Large intestine (tissue), 3 donors: ENCODE measurements around the gene TLL2. TPM values are rescaled to one million over a fixed set of nuclear protein-coding genes. Genes with fewer than 3 reads are reported as not detected.

Experiments
- DNase-seq, 2 donors: peaks; one replicate each; pipeline versions ENCODE4 v3.0.0 to v3.0.0-alpha.2; 2013
- H3K27ac ChIP-seq: one replicate; pipeline ENCODE4 v1.5.1; 2013; ENCODE audit warnings: low read length
- H3K27me3 ChIP-seq: 2 replicates; pipeline ENCODE4 v1.6.1; 2013; ENCODE audit warnings: low read length; ENCODE audit not compliant: control insufficient read depth, insufficient read depth
- H3K36me3 ChIP-seq: 2 replicates; pipeline ENCODE4 v1.6.1; 2013; ENCODE audit warnings: low read length; ENCODE audit not compliant: control insufficient read depth, insufficient read depth
- H3K4me1 ChIP-seq: one replicate; pipeline ENCODE4 v1.6.1; 2013; ENCODE audit warnings: low read length; ENCODE audit not compliant: control insufficient read depth, insufficient read depth
- H3K4me3 ChIP-seq: one replicate; pipeline ENCODE4 v1.5.1; 2013; ENCODE audit warnings: low read length
- H3K9me3 ChIP-seq: one replicate; pipeline ENCODE4 v1.6.1; 2013; ENCODE audit warnings: mild to moderate bottlenecking, low read depth, low read length, moderate library complexity; ENCODE audit not compliant: control insufficient read depth
- WGBS: methylation state at CpG from one replicate; pipeline ENCODE4 v1.1.5; 2013; ENCODE audit warnings: low lambda C conversion rate; ENCODE audit not compliant: insufficient coverage; 5-methylcytosine and 5-hydroxymethylcytosine counted together
- polyA plus RNA-seq: library from polyadenylated mRNA; unstranded; fragments of 120-200 nt; gene quantifications from one replicate; pipeline ENCODE4 v1.2.1, GENCODE V29; 2013

TLL2 gene
- polyA plus RNA-seq, 1 donor = 0.99 TPM

DNA sequence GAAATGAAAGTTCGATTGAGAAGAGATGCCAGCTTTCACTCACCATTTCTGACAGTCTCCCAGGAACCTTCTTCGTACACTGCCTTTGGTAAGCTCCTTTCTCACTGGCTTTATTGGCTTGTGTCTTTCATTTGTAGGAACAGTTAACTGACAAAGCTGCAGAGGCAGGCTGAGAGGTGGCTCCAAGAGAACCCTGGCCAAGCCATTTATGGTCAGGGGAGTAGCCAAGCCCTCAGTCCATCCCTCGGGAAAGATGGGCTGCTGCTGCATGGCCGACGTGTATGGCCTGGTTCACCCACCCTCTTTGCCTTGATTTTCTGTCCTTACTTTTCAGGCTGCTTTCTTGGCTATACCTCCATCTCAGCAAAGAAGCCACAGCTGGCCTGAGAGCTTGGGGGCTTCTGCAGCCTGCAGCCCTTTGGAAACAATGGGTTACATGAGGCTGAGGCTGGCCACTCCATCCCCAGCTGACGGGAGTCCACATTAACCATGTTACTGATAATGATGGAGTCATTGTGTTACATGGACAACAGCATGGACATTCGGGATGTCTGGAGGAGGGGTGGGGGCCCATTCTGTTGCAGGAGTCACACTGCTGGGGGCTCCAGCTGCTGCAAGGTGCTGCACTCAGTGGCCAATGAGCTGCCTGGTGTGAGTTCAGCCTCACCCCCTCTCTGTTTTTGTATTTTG lies 154.7 kb downstream of the TLL2 start, which contains the start of gene OPALIN:
TSS of gene OPALIN (minus strand) at position 152 of the 690 bp plus-strand sequence. CDS start at position 46, 106 bp downstream.
- Histone ChIP-seq H3K4me3 (no peak within 1 kb of the TSS), H3K27me3 (no peaks in the 10 kb centered on the region), H3K9me3 (no peaks in the 10 kb centered on the region), H3K4me1 (peaks cover 2% of the 10 kb centered on the region), H3K27ac (no peak within 1 kb of the TSS), H3K36me3 (no peaks in the 10 kb centered on the region)
- DNase-seq = no peak
- WGBS = 100% methylated on average over 2 of the region's 7 CpGs

DNA sequence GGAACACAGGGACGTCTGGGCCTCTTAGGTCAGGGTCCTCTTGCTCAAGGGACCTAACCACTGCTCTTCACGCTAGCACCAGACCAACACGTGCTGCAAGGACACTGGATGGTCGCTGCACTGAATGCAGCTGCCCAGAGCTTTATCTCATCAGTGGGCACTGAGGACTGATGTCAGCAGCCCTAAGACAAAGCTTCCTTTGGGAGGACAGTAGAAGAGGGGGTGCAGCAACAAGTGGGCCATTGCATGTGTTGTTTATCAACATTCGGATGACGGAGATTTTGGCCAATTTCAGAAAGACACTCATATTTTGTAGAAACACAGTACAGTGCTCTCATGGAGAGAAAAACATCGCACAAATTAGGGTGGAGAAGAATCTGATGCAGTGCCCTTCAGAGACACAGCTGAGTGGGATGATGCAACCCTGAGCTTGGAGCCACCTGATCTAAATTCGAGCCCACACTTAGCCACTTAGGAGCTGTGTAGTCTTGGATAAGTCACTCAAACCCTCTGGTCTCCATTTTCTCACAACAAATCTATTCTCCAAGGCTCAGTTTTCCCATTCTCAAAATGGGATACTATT lies 156.6 kb downstream of the TLL2 start:
- Histone ChIP-seq H3K36me3 (no peaks in the 10 kb centered on the region), H3K4me1 (peaks cover 16% of the 10 kb centered on the region), H3K4me3 (no peak overlapping the region), H3K27me3 (no peaks in the 10 kb centered on the region), H3K27ac (no peak overlapping the region), H3K9me3 (no peaks in the 10 kb centered on the region)
- 83% methylated on average over 2 of the region's 8 CpGs for WGBS
- DNase-seq = peak in 1 of 2 donors; percentile 8

DNA sequence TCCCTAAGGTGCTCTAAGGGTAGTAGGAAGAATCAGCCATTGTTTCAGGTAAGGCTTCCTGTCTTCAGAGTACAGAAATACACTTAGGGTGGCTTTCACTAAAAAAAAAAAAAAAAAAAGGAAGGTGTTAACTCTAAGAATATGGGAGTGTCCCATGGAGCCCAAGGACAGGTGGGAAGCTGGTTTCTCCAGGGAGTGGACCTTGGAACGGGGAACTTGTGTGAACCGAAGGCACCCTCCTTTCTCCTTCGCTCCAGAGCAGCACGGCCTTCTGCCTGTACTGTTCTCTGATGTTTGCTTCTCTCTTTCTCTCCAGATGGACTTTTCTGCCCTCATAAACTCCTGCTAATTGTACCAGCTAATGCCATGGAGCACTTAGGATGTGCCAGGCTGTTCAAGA lies 161.1 kb downstream of the TLL2 start:
- Histone ChIP-seq H3K27ac (peak overlapping the region; percentile 74), H3K36me3 (no peaks in the 10 kb centered on the region)

DNA sequence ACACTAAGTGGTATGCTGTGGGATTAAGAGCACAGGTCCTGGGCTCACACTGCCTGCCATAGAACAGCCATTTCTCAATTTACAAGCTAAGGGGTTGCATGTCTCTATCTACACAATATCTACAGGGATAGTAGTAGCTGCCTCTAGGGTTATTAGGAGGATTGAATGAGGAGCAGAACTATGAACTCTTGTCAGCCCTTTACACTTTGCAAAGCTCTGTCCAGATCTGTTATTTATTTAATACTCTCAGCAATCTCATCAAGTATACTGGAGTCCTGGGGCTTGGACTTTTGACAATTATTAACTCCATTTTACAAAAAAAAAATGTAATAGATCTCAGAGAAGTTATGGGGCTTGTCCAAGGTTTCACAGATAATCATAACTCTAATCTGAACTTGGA lies 161.7 kb downstream of the TLL2 start:
- no peak for DNase-seq
- H3K27me3 ChIP-seq = no peaks in the 10 kb centered on the region
- no peaks in the 10 kb centered on the region for H3K9me3 ChIP-seq
- no peaks in the 10 kb centered on the region for H3K36me3 ChIP-seq
- H3K27ac ChIP-seq = peak overlapping the region; percentile 74
- peaks cover 19% of the 10 kb centered on the region for H3K4me1 ChIP-seq
- no peak overlapping the region for H3K4me3 ChIP-seq

More for the DNA sequence above, 161.1 kb downstream of the TLL2 start:
- Histone ChIP-seq H3K27me3 (no peaks in the 10 kb centered on the region), H3K4me1 (peaks cover 19% of the 10 kb centered on the region), H3K4me3 (no peak overlapping the region), H3K9me3 (no peaks in the 10 kb centered on the region)
- DNase-seq = peak; percentile 79 to 92
- no CpG with 5 or more reads among the region's 4 CpGs for WGBS

DNA sequence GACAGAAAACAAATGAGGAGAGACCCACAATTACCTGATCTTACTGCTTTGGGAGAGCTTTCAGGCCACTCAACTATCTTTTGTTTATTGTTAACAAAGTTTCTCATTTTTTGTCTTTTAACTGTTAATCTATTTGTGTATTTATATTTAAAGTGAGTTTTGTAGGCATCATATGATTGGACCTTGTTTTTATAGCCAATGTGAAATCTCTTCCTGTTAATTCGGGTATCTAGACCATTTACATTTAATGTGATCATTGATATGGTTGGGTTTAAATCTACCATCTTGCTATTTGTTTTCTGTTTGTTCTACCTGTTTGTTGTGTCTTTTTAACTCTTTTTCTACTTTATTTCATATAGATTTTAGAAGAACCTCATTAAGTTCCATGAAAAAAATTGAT lies 167.4 kb downstream of the TLL2 start:
- 80% methylated on average over 1 of the region's 1 CpG for WGBS
- no peak for DNase-seq
- no peaks in the 10 kb centered on the region for H3K27me3 ChIP-seq
- H3K27ac ChIP-seq = no peak overlapping the region
- no peaks in the 10 kb centered on the region for H3K36me3 ChIP-seq
- H3K9me3 ChIP-seq = peaks cover 4% of the 10 kb centered on the region
- H3K4me3 ChIP-seq = no peak overlapping the region
- H3K4me1 ChIP-seq = no peaks in the 10 kb centered on the region

DNA sequence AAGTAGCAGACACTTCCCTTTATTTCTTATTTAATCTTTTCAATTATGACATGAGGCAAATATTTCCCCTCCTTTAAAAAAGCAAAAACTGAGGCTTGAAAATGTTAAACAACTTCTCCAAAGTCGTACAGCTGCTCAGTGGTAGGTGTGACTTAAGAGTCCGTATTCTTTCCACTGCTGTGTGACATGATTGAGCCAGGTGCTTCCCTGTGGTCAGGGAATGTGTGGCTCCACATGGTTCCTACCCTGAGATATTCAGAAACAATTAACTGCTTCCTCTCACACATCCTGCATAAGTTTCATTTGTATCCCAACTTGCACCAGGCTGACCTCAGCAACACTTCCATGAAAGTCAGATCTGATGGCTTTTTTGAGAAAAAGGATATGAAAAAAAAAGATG lies 168.5 kb downstream of the TLL2 start:
- Histone ChIP-seq H3K27me3 (no peaks in the 10 kb centered on the region), H3K27ac (no peak overlapping the region)
- DNase-seq = no peak

DNA sequence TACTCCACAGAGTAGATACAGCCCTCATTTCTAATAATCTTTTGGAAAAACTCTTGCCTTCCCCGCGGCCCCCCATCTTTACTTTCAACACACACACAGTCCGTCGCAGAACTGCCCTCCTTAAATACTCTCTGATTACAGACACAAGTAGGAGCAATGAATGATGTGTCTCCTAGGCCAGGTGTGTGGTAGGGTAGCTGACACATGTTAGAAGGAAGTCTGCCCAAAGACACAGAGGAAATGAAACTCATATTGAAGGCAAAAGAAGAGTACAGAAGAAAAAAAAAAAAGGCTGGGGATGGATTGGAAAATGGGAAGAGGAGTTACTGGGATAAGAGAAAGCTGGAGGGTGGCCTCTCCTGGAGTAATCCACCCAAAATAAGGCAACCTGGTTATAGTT lies 169.5 kb downstream of the TLL2 start:
- Histone ChIP-seq H3K27me3 (no peaks in the 10 kb centered on the region), H3K4me1 (no peaks in the 10 kb centered on the region), H3K27ac (no peak overlapping the region), H3K36me3 (no peaks in the 10 kb centered on the region), H3K4me3 (no peak overlapping the region), H3K9me3 (peaks cover 4% of the 10 kb centered on the region)
- no peak for DNase-seq
- WGBS = 90% methylated on average over 2 of the region's 4 CpGs

More for the DNA sequence above, 168.5 kb downstream of the TLL2 start:
- Histone ChIP-seq H3K4me3 (no peak overlapping the region), H3K4me1 (no peaks in the 10 kb centered on the region), H3K36me3 (no peaks in the 10 kb centered on the region), H3K9me3 (peaks cover 4% of the 10 kb centered on the region)
- no CpG with 5 or more reads among the region's 2 CpGs for WGBS

DNA sequence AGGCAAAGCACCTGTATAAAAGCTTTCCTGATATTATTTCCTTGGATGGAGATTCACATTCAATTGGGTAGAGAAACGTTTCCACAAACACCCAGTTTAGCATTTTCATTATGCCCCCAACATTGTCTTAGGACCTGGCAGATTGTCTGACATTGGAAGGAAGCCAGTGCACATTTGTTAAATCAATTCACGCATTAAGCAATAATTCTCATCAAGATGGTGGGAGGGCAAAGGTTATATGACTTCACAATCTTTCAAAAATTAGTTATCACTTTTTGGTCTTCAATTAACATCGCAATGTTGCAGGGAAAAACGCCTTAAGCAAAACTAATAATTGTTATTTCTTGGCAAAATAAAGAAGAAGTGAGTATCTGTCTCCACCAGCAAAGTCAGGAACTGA lies 171.3 kb downstream of the TLL2 start:
- no peak overlapping the region for H3K27ac ChIP-seq
- H3K9me3 ChIP-seq = peaks cover 4% of the 10 kb centered on the region
- DNase-seq = no peak
- WGBS = 77% methylated on average over 3 of the region's 4 CpGs
- no peaks in the 10 kb centered on the region for H3K4me1 ChIP-seq
- no peaks in the 10 kb centered on the region for H3K27me3 ChIP-seq
- no peaks in the 10 kb centered on the region for H3K36me3 ChIP-seq
- no peak overlapping the region for H3K4me3 ChIP-seq

DNA sequence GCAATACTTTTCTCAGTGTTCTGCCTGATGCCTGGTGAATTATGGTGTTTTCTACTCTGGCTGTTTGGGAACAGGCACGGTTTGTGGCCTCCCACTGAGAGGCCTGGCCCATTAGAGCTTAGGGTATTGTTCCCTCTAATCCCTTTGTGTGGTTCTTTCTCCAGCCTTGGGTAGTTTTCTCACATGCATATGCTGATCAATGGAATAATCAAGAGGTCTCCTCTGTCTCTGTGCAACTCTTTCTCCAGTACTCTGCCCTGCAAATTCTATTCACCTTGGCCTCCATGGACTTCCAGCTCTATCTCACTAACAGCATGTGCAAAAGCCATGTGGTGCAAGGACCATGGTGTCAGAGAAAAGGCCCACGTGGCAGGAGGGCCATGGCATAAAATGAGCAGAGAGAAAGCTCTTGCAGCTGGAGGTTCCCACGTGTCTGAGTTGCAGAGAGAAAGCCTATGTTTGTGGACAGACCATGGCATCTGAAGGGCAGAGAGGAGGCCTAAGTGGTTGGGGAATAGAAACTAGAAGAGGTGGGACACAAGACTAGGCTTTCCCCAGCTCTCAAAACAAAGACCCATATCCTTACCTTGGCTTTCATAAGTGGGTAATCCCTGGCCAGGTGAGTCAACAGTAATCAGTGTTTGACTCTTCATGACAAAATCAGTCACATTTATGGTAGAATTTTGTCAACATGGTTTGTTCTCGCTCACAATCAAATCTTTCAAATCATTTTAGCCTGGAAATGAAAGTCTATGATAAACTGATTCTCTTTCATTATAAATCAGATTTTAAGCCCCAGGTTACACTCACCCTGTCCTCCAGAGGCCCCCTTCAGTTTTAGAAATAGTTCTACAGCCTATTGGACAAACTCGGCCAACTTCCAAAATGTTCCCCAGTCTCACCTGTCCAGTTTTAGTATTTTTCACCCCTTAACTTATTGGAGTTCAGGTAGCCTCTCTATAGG lies 172.2 kb downstream of the TLL2 start:
- WGBS = 100% methylated on average over 1 of the region's 5 CpGs
- no peaks in the 10 kb centered on the region for H3K4me1 ChIP-seq
- H3K27me3 ChIP-seq = no peaks in the 10 kb centered on the region
- H3K36me3 ChIP-seq = no peaks in the 10 kb centered on the region
- no peak overlapping the region for H3K4me3 ChIP-seq
- DNase-seq = no peak
- H3K27ac ChIP-seq = no peak overlapping the region
- H3K9me3 ChIP-seq = peaks cover 4% of the 10 kb centered on the region
